SU-DHL-6 (cell line): ENCODE data around the gene PPWD1.
"Not testable (repeated sequence)": the region's sequence is repeated elsewhere in the genome, so short reads cannot be mapped to it uniquely, and the experiment has no call there.

Source experiments
- H2AFZ ChIP-seq: fragments of 200-600 bp; sonication (generic); 2 replicates; pipeline ENCODE4 v1.6.1; 2014; ENCODE audit warnings: low read depth, mild to moderate bottlenecking, moderate library complexity, mixed read lengths, antibody characterized with exemption, low read length; ENCODE audit not compliant: severe bottlenecking
- H3F3A ChIP-seq: fragments of 200-600 bp; shearing (Covaris generic); 2 replicates; pipeline ENCODE4 v1.6.0; 2016; ENCODE audit warnings: antibody characterized with exemption, mild to moderate bottlenecking; ENCODE audit not compliant: insufficient read depth
- H3K27ac ChIP-seq: fragments of 200-600 bp; sonication (generic); 2 replicates; pipeline ENCODE4 v1.5.1; 2016; ENCODE audit warnings: low read depth, mild to moderate bottlenecking, low read length, moderate library complexity, mixed read lengths
- H3K27me3 ChIP-seq: fragments of 200-600 bp; sonication (generic), shearing (Covaris generic); 2 replicates; pipeline ENCODE4 v1.6.0; 2014; ENCODE audit warnings: mild to moderate bottlenecking, low read length
- H3K36me3 ChIP-seq: fragments of 200-600 bp; sonication (generic); 2 replicates; pipeline ENCODE4 v1.6.1; 2014; ENCODE audit warnings: mild to moderate bottlenecking, low read length, mixed read lengths
- H3K4me2 ChIP-seq: fragments of 300-600, 200-600 bp; shearing (Covaris generic), sonication (generic); 2 replicates; pipeline ENCODE4 v1.6.0; 2014; ENCODE audit warnings: low read length, low read depth, mild to moderate bottlenecking; ENCODE audit not compliant: poor library complexity, severe bottlenecking
- H3K4me3 ChIP-seq: fragments of 200-600 bp; sonication (generic); 2 replicates; pipeline ENCODE4 v1.5.1; 2014; ENCODE audit warnings: antibody characterized with exemption, low read length, mild to moderate bottlenecking, mixed read lengths; ENCODE audit not compliant: insufficient read depth, poor library complexity, severe bottlenecking
- H3K79me2 ChIP-seq: fragments of 200-600 bp; sonication (generic); 2 replicates; pipeline ENCODE4 v1.6.1; 2014; ENCODE audit warnings: mild to moderate bottlenecking, low read length, moderate library complexity; ENCODE audit not compliant: insufficient read depth
- H3K9ac ChIP-seq: fragments of 200-600 bp; sonication (generic); 2 replicates; pipeline ENCODE4 v1.7.0; 2014; ENCODE audit warnings: mild to moderate bottlenecking, low read length
- H3K9me2 ChIP-seq: fragments of 200-600 bp; sonication (generic); replicated peaks from 2 replicates; pipeline ENCODE4 v1.6.1; 2014; ENCODE audit warnings: low read length; ENCODE audit not compliant: insufficient read depth
- H3K9me3 ChIP-seq: fragments of 200-600 bp; sonication (generic); 2 replicates; pipeline ENCODE4 v1.6.1; 2014; ENCODE audit warnings: low read length, mixed read lengths; ENCODE audit not compliant: insufficient read depth
- H4K20me1 ChIP-seq: fragments of 200-600 bp; sonication (generic); 2 replicates; pipeline ENCODE4 v1.6.1; 2014; ENCODE audit warnings: low read depth, mild to moderate bottlenecking, antibody characterized with exemption, low read length, moderate library complexity, mixed read lengths
- EZH2phosphoT487 ChIP-seq: fragments of 200-600 bp; sonication (generic), shearing (Covaris generic); conservative IDR thresholded peaks from 2 replicates; pipeline ENCODE4 v1.6.1; 2018; ENCODE audit warnings: mild to moderate bottlenecking, antibody characterized with exemption, low read length, moderate library complexity, mixed read lengths
- TF ChIP-seq, protein P1 (sequence below): fragments of 200-600 bp; sonication (generic); IDR thresholded peaks from one replicate; pipeline ENCODE4 v1.5.1; 2017; ENCODE audit warnings: antibody characterized with exemption, mild to moderate bottlenecking, low read length, moderate library complexity; ENCODE audit not compliant: insufficient read depth, poor library complexity, severe bottlenecking

PPWD1 gene

DNA sequence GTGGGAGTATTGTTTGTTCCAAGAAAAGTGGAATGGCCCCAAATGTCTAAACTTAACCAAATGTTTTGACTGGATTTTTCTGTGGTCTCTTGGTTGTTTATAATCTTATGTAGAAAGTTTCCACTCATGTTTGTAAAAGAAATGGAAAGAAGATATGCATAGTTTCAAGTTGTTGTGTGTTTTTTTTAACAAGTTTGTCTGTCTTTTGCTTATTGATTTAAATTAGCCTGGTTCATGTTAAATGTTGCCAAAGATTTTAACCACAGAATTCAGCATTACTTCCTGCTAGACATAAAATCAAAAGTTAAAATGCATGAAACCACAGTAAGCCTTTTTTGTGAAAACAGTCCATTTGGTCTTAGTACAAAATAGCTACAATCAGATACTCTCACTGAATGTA is 14.0 kb downstream of the PPWD1 start:
- Histone ChIP-seq H3K4me2 (no peak overlapping the region), H3K4me3 (no peak overlapping the region), H3K9me2 (no peaks in the 10 kb centered on the region), H3K36me3 (peaks cover 14% of the 10 kb centered on the region; the same call in 1 of the 2 replicates), H3K9ac (no peak overlapping the region), H3K27me3 (no peaks in the 10 kb centered on the region), H3K79me2 (peaks cover 6% of the 10 kb centered on the region; the same call in 1 of the 2 replicates), H3F3A (no peaks in the 10 kb centered on the region), H3K27ac (no peak overlapping the region), H2AFZ (no peak overlapping the region), H4K20me1 (no peaks in the 10 kb centered on the region), H3K9me3 (no peaks in the 10 kb centered on the region)
- TF ChIP-seq EZH2phosphoT487, result no peak
- TF ChIP-seq, protein P1, sequence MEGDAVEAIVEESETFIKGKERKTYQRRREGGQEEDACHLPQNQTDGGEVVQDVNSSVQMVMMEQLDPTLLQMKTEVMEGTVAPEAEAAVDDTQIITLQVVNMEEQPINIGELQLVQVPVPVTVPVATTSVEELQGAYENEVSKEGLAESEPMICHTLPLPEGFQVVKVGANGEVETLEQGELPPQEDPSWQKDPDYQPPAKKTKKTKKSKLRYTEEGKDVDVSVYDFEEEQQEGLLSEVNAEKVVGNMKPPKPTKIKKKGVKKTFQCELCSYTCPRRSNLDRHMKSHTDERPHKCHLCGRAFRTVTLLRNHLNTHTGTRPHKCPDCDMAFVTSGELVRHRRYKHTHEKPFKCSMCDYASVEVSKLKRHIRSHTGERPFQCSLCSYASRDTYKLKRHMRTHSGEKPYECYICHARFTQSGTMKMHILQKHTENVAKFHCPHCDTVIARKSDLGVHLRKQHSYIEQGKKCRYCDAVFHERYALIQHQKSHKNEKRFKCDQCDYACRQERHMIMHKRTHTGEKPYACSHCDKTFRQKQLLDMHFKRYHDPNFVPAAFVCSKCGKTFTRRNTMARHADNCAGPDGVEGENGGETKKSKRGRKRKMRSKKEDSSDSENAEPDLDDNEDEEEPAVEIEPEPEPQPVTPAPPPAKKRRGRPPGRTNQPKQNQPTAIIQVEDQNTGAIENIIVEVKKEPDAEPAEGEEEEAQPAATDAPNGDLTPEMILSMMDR, result no peak

DNA sequence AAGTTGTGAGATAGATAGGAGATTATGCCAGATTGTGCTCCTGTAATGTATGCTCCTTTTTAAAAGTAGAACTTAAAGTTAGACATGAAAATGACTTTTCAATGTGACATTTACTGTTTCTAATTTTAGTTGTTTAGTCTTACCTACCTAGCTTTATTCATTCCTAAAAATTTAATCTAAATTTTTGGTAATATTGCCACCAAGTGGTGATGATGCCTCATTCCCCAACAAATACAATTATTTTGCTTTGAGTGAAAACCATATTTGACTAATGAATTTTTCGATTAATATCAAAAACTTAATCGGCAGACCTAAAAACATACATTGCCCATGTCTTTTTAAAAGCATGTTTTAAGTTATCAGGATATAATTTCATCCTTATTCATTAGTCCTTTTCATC is 25.6 kb downstream of the PPWD1 start:
- Histone ChIP-seq H3K4me3 (no peak overlapping the region), H3K79me2 (no peaks in the 10 kb centered on the region), H3K27me3 (no peaks in the 10 kb centered on the region), H2AFZ (no peak overlapping the region), H4K20me1 (no peaks in the 10 kb centered on the region; the same call in 1 of the 2 replicates), H3K9me3 (no peaks in the 10 kb centered on the region), H3K9ac (no peak overlapping the region), H3F3A (peaks cover 4% of the 10 kb centered on the region; the same call in 1 of the 2 replicates), H3K36me3 (peaks cover 66% of the 10 kb centered on the region), H3K27ac (no peak overlapping the region), H3K9me2 (no peaks in the 10 kb centered on the region), H3K4me2 (no peak overlapping the region)
- TF ChIP-seq EZH2phosphoT487, result no peak
- TF ChIP-seq, protein P1, result no peak

DNA sequence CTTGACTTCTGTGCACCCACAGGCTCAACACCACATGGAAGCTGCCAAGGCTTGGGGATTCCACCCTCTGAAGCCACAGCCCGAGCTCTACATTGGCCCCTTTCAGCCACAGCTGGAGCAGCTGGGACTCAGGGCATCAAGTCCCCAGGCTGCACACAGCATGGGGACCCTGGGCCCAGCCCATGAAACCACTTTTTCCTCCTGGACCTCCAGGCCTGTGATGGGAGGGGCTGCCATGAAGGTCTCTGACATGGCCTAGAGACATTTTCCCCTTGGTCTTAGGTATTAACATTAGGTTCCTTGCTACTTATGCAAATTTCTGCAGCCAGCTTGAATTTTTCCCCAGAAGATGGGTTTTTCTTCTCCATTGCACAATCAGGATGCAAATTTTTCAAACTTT is 38.7 kb downstream of the PPWD1 start:
- H3K9ac ChIP-seq, H3K27ac ChIP-seq: not testable (repeated sequence)

DNA sequence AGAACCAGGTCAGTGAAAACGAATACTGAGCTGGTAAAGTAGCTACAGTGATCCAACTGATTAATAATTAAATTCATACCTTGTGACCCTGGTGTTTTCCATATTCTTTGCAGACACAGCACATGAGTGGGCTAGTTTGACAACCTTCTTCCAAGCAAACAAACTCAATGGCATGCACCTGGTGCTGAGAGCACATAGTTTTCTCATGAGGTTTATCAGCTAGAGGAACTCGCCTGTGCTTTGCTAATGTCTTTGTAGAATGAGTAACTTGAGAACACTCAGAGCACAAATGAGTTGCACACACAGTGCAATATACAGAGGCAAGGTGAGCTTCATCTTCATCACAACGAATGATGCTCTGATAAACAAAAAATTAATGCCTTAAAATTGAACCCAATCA is 48.4 kb downstream of the PPWD1 start:
- TF ChIP-seq EZH2phosphoT487, result no peak
- TF ChIP-seq, protein P1, result no peak
- Histone ChIP-seq H3K27ac (no peak overlapping the region), H4K20me1 (no peaks in the 10 kb centered on the region), H3K4me3 (no peak overlapping the region), H3K36me3 (peaks cover 19% of the 10 kb centered on the region; the same call in 1 of the 2 replicates), H3K9me3 (no peaks in the 10 kb centered on the region), H3K27me3 (no peaks in the 10 kb centered on the region), H3K4me2 (no peak overlapping the region), H3F3A (no peaks in the 10 kb centered on the region), H2AFZ (no peak overlapping the region), H3K9ac (no peak overlapping the region), H3K79me2 (no peaks in the 10 kb centered on the region), H3K9me2 (no peaks in the 10 kb centered on the region)

More for the DNA sequence above, 38.7 kb downstream of the PPWD1 start:
- H3K9me2 ChIP-seq, H3K79me2 ChIP-seq, H3K9me3 ChIP-seq, H3K4me3 ChIP-seq, H3F3A ChIP-seq, H3K4me2 ChIP-seq, H3K27me3 ChIP-seq, H4K20me1 ChIP-seq, H2AFZ ChIP-seq: not testable (repeated sequence)
- peaks cover 43% of the 10 kb centered on the region for H3K36me3 ChIP-seq
